ENCODE data around the gene CAMK1D. TPM values are rescaled to one million over a fixed set of nuclear protein-coding genes. Genes with fewer than 3 reads are reported as not detected.

CAMK1D gene
- total RNA-seq, 2 experiments from 2014 or later, result 3.4 to 4.2 TPM

DNA sequence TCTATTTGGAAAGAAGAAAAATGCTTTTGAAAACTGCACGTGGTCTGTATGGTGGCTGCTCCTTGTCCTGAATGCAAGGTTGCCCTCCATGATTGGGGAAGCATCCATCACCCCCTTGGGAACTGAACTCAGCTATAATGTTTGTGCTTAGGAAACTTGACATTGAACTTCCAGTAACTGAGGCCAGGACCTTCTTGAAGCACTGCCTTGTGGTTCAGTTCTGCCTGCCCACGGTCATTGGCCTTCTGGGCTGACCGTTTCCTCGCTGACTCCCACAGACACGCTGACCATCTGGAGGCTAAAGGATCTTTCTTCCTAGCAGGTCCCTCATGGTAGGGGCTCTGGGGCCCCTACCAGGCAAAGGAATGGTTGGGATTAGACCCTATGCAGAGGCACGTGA lies 247.8 kb downstream of the CAMK1D start:
- H3K9me3 Mint-ChIP-seq (ENCODE audit: insufficient read depth), result peaks cover 19% of the 10 kb centered on the region
- DNase-seq, result no peak
- ChIA-PET POLR2A (interaction anchor here (0.6 kb wide), 1 partner anchor 17 kb away, joined by 4 read pairs; no protein-coding TSS in a partner anchor), CTCF (interaction anchor here (1.1 to 2.9 kb wide), 2 partner anchors 9 to 60 kb away, joined by 3 to 7 read pairs; no protein-coding TSS in a partner anchor)
- peaks cover 26% of the 10 kb centered on the region for H3K36me3 Mint-ChIP-seq (ENCODE audit: low read depth)
- no peak for ATAC-seq
- no peak overlapping the region for H3K4me3 Mint-ChIP-seq
- no peaks in the 10 kb centered on the region for H3K27me3 Mint-ChIP-seq (ENCODE audit: low read depth)
- H3K27ac Mint-ChIP-seq, result no peak overlapping the region
- H3K4me1 Mint-ChIP-seq (ENCODE audit: low read depth), result peaks cover 57% of the 10 kb centered on the region

DNA sequence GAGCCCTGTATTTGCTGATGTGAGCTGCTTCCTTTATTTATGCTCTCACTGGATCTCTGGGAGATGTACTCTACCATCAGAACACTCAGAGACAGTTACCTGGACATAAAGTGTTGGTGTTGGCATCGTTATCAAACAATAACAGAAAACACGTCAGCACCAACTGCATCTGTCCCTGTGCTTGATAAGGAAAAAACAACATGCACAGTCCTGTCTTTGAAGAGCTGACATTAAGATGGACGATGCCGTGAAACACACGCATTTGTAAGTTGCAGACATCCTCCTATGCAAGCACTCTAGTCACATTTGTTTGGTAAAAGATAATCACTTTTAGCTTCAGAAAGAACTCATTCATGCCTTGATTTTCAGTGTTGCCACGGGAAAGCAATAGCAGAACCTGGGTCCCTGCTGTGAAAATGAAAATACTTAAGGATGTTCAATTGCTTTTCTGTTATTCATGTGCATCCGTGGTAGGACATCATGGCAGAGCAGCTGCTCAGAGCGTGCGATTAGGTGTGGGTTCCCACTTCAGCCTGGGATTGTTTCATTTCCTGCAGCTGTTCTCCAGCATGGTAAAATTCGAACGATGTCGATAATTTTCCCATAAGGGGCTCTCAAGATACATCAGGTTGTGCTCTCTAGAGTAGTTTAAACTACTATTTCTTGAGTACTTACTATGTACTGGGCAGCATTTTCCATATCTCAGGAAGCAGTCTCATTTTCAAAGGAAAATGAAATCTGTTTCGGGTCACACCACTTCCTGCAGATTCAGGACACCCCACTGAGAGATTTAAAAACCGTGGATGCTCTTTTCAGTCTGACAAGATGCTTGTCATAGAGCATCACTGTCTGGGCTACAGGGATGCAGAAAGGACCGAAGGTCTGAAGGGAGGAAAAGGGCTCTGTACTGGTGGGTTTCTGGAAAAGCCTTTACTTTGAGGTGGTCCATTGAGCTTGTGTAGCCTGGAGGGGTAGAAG lies 248.7 kb downstream of the CAMK1D start:
- Mint-ChIP-seq H3K27ac (no peak overlapping the region), H3K4me1 (ENCODE audit: low read depth) (peaks cover 52% of the 10 kb centered on the region), H3K36me3 (ENCODE audit: low read depth) (peaks cover 26% of the 10 kb centered on the region), H3K9me3 (ENCODE audit: insufficient read depth) (peaks cover 19% of the 10 kb centered on the region), H3K4me3 (no peak overlapping the region), H3K27me3 (ENCODE audit: low read depth) (no peaks in the 10 kb centered on the region)
- ATAC-seq (no peak), DNase-seq (no peak)
- POLR2A ChIA-PET, result interaction anchor here (0.6 kb wide), 1 partner anchor 17 kb away, joined by 4 read pairs; no protein-coding TSS in a partner anchor
- CTCF ChIA-PET, result interaction anchor here (2.9 kb wide), 1 partner anchor 59 kb away, joined by 7 read pairs; no protein-coding TSS in a partner anchor

DNA sequence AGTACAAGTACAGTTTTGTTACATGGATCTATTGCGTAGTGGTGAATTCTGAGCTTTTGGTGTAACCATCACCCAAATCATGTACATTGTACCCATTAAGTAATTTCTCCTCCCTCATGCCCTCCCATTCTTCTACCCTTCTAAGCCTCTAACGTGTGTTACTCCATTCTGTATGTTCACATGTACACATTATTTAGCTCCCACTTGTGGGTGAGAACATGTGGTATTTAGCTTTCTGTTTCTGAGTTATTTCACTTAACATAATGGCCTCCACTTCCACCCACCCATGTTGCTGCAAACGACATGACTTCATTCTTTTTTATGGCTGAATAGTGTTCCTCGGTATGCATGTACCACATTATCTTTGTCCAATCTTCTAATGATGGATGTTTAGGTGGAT lies 251.3 kb downstream of the CAMK1D start:
- Mint-ChIP-seq H3K4me3 (no peak overlapping the region), H3K9me3 (ENCODE audit: insufficient read depth) (peaks cover 12% of the 10 kb centered on the region), H3K27ac (no peak overlapping the region), H3K4me1 (ENCODE audit: low read depth) (peaks cover 37% of the 10 kb centered on the region), H3K27me3 (ENCODE audit: low read depth) (no peaks in the 10 kb centered on the region), H3K36me3 (ENCODE audit: low read depth) (peaks cover 14% of the 10 kb centered on the region)
- ChIA-PET POLR2A (interaction anchor here (1.5 kb wide), 1 partner anchor 10 kb away, joined by 3 read pairs; no protein-coding TSS in a partner anchor), CTCF (interaction anchor here (1.0 to 1.3 kb wide), 2 partner anchors 10 to 56 kb away, joined by 5 read pairs; no protein-coding TSS in a partner anchor)
- no peak for ATAC-seq
- DNase-seq, result no peak

DNA sequence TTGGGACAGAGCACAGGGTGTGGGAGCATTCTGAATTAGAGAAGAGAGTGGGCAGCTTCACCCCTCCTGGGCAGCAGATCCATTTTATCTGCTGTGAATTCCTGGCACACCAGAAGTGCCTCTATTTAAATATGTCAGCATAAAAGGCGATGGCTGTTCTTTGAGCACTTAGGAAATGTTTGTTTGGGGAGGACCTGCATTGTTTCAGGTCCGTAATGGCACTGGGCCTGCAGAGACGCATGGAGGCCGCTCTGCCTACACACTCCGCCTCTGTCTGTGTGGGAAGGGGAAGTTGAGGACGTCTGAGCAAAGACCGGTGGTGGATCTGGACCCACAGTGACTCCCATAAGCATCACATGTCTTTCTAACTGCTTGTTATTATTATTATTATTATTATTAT lies 253.2 kb downstream of the CAMK1D start:
- no peak overlapping the region for H3K4me3 Mint-ChIP-seq
- H3K36me3 Mint-ChIP-seq (ENCODE audit: low read depth), result peaks cover 4% of the 10 kb centered on the region
- no peak for ATAC-seq
- peaks cover 35% of the 10 kb centered on the region for H3K4me1 Mint-ChIP-seq (ENCODE audit: low read depth)
- ChIA-PET POLR2A (no interaction called here), CTCF (no interaction called here)
- H3K9me3 Mint-ChIP-seq (ENCODE audit: insufficient read depth), result no peaks in the 10 kb centered on the region
- H3K27ac Mint-ChIP-seq, result no peak overlapping the region
- H3K27me3 Mint-ChIP-seq (ENCODE audit: low read depth), result no peaks in the 10 kb centered on the region
- no peak for DNase-seq

DNA sequence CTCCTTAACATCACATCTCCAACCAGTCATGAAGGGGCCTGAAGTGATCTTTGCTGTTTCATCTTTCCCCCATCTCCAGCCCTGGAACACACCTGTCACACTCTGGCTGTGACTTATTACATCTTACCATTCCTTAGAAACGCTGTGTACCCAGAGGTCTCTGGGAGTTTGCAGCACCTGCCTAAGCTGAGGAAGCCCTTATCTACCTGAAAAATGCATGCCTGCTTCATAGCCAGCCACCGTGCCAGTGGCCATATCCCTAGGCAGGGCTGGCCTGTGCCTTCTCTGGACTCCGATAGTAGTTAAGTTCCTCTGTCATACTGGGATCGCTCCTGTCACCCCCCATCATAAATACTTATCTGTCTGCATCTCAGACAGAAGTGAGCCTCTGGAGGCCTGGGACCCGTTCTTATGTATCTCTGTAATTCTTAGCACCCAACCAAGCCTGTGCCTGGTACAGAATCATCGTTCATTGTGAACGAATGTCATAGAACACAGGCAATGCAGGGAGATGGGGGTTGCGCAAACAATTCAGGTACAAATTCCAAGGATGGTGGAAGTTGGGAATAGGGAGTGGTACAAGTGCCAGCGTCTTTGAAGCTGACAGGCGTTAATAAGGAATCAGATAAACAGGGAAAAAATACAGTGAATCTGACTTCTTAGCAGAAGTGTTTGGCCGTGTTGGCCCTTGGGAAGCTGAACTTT lies 254.6 kb downstream of the CAMK1D start:
- Mint-ChIP-seq H3K27me3 (ENCODE audit: low read depth) (no peaks in the 10 kb centered on the region), H3K4me1 (ENCODE audit: low read depth) (peaks cover 21% of the 10 kb centered on the region), H3K36me3 (ENCODE audit: low read depth) (peaks cover 1% of the 10 kb centered on the region), H3K4me3 (no peak overlapping the region), H3K9me3 (ENCODE audit: insufficient read depth) (no peaks in the 10 kb centered on the region), H3K27ac (no peak overlapping the region)
- ChIA-PET POLR2A (no interaction called here), CTCF (interaction anchor here (0.7 kb wide), 1 partner anchor 13 kb away, joined by 3 read pairs; no protein-coding TSS in a partner anchor)
- ATAC-seq (no peak), DNase-seq (no peak)

DNA sequence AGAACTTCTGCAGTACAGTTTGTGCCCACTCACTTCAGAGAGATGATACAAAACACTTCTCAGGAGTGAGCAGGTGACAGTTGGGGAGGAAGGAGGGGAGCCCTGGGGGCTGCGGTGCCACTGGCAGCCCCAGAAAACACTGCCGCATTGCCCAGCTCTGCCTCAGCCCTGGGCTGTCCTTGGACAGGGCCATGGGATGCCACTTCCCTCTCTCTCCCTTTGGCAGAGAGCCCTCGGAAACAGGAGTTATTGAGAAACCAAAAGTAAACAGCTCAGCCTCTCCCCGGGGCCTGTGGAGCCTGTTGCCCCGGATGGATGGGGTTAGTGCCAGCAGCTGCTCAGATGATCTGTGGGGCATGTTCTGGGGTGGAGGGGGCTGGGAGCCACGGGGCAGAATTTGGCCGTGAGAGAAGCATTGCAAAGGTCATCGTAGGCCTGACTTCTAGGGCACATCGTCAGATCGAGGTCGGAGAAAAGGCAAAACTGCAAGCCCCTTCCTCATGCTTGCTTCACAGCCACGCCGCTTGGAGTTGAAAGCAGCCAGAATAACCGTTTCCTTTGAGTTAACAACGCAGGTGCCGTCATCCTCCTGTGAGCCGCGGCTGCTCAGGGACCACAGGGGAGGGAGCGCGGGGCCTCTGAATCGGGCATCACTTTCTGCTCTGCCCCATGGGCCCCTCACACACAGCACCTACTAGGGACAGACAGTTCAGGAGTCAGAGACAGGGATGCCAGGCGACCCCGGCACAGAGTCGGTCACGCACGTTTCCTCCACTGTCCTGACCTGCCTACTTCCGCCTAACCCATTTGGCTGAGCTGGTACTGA lies 256.4 kb downstream of the CAMK1D start:
- POLR2A ChIA-PET, result interaction anchor here (0.6 to 1.7 kb wide), 5 partner anchors 10 to 517 kb away, joined by 3 to 8 read pairs (median 3); no protein-coding TSS in a partner anchor
- DNase-seq, result peak; percentile 74
- Mint-ChIP-seq H3K27me3 (ENCODE audit: low read depth) (no peaks in the 10 kb centered on the region), H3K4me3 (peak overlapping the region; percentile 76), H3K36me3 (ENCODE audit: low read depth) (no peaks in the 10 kb centered on the region), H3K27ac (peak overlapping the region; percentile 96), H3K9me3 (ENCODE audit: insufficient read depth) (no peaks in the 10 kb centered on the region), H3K4me1 (ENCODE audit: low read depth) (peaks cover 22% of the 10 kb centered on the region)
- ATAC-seq, result peak; percentile 94
- CTCF ChIA-PET, result interaction anchor here (0.7 to 1.3 kb wide), 3 partner anchors 9 to 50 kb away, joined by 3 to 6 read pairs (median 5); no protein-coding TSS in a partner anchor

DNA sequence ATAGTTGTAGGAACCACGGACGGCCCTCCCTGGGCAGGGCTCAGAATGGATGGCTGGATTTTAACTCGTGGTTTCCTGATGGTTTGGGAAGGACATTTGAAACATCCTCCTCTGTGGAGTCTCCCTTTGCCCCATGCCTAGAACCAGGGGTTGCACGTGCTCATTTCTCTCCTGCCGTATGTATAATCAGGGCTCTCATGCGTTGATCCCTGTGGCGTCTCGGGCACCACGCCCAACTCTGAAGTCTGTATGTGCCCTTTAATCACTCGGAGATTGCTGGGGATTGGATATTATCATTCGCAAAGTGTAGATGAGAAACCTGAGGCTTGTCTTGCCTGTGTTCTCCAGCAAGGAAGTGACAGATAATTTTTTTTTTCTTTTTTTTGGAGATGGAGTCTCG lies 257.1 kb downstream of the CAMK1D start:
- no peak for DNase-seq
- H3K36me3 Mint-ChIP-seq (ENCODE audit: low read depth), result no peaks in the 10 kb centered on the region

DNA sequence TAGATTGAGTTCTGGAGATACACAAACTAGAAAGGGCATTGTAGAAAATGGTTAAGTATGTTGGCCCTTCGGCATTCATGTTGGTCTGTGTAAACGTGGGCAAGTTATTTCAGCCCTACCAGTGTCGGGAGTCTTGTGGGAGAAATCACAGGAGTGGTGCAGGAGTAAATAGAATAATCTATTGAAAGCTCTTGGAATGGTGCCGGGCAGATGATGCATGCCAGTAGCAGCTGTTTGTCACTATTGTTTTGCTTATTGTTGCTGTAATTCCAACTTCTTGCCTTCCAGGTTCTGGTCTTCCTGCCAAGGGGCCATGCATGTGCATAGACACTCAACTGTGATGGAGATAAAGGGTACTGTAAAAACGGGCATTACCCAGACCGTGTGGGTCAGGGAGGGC lies 259.4 kb downstream of the CAMK1D start:
- POLR2A ChIA-PET, result no interaction called here
- DNase-seq (no peak), ATAC-seq (no peak)
- H3K4me1 Mint-ChIP-seq (ENCODE audit: low read depth), result peaks cover 22% of the 10 kb centered on the region
- no peaks in the 10 kb centered on the region for H3K27me3 Mint-ChIP-seq (ENCODE audit: low read depth)
- no peak overlapping the region for H3K27ac Mint-ChIP-seq
- H3K4me3 Mint-ChIP-seq, result no peak overlapping the region
- H3K36me3 Mint-ChIP-seq (ENCODE audit: low read depth), result no peaks in the 10 kb centered on the region
- CTCF ChIA-PET, result no interaction called here
- no peaks in the 10 kb centered on the region for H3K9me3 Mint-ChIP-seq (ENCODE audit: insufficient read depth)

More for the DNA sequence above, 257.1 kb downstream of the CAMK1D start:
- POLR2A ChIA-PET, result interaction anchor here (1.1 to 1.7 kb wide), 3 partner anchors 10 to 23 kb away, joined by 3 to 8 read pairs (median 3); no protein-coding TSS in a partner anchor
- Mint-ChIP-seq H3K4me3 (peak overlapping the region; percentile 76), H3K4me1 (ENCODE audit: low read depth) (peaks cover 22% of the 10 kb centered on the region), H3K27ac (peak overlapping the region; percentile 96), H3K27me3 (ENCODE audit: low read depth) (no peaks in the 10 kb centered on the region), H3K9me3 (ENCODE audit: insufficient read depth) (no peaks in the 10 kb centered on the region)
- no peak for ATAC-seq
- CTCF ChIA-PET, result interaction anchor here (0.7 to 1.3 kb wide), 2 partner anchors 10 to 50 kb away, joined by 3 to 6 read pairs; no protein-coding TSS in a partner anchor

DNA sequence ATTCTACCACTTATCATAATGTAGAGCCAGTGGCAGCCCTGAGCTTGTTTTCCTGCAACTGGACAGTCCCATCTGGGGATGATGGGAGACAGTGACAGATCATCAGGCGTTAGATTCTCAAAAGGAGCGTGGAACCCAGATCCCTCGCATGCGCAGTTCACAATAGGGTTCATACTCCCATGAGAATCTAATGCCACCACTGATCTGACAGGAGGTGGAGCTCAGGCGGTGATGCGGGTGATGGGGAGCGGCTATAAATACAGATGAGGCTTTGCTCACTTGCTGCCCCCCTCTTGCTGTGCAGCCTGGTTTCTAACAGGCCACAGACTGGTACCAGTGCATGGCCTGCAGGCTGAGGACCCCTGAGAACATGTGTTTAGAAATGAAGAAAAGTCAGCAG lies 260.1 kb downstream of the CAMK1D start:
- H3K4me1 Mint-ChIP-seq (ENCODE audit: low read depth), result peaks cover 22% of the 10 kb centered on the region
- ChIA-PET POLR2A (interaction anchor here (0.6 to 1.2 kb wide), 2 partner anchors 9 to 58 kb away, joined by 3 read pairs; no protein-coding TSS in a partner anchor), CTCF (no interaction called here)
- H3K36me3 Mint-ChIP-seq (ENCODE audit: low read depth), result no peaks in the 10 kb centered on the region
- H3K9me3 Mint-ChIP-seq (ENCODE audit: insufficient read depth), result no peaks in the 10 kb centered on the region
- no peak for ATAC-seq
- no peak overlapping the region for H3K27ac Mint-ChIP-seq
- H3K27me3 Mint-ChIP-seq (ENCODE audit: low read depth), result no peaks in the 10 kb centered on the region
- H3K4me3 Mint-ChIP-seq, result no peak overlapping the region
- DNase-seq, result no peak

DNA sequence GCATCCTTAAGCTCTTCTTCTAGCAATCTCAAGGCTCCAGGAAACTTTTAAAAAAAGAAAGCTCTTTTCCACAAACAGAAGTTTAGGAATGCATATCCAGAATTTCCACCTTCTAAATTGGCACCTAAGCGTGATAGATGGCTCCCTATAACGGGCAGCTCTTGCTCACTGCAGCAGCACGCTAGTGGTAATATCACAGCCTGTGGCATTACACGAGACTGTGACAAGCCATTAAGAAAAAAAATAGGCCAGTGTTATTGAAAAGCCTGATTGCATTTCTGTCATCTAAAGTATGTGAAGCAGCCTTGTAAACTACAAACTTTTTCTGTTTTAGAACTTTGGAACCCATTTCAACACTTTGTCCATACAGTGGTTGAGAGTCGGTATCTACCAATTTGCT lies 263.8 kb downstream of the CAMK1D start:
- no peak for ATAC-seq
- no peaks in the 10 kb centered on the region for H3K36me3 Mint-ChIP-seq (ENCODE audit: low read depth)
- DNase-seq, result no peak

More for the DNA sequence above, 263.8 kb downstream of the CAMK1D start:
- POLR2A ChIA-PET, result no interaction called here
- no peaks in the 10 kb centered on the region for H3K9me3 Mint-ChIP-seq (ENCODE audit: insufficient read depth)
- peaks cover 1% of the 10 kb centered on the region for H3K4me1 Mint-ChIP-seq (ENCODE audit: low read depth)
- no peak overlapping the region for H3K27ac Mint-ChIP-seq
- H3K27me3 Mint-ChIP-seq (ENCODE audit: low read depth), result no peaks in the 10 kb centered on the region
- H3K4me3 Mint-ChIP-seq, result no peak overlapping the region
- CTCF ChIA-PET, result no interaction called here

All from activated CD8-positive, alpha-beta T cell treated with anti-CD3 and anti-CD28 coated beads, Interleukin-2, amount 10 ng/mL, durations not matched to agents 7 days and 5 days (primary cell).